Stimulated activated CD8-positive, alpha-beta memory T cell treated with anti-CD3 and anti-CD28 coated beads, Interleukin-15, amount 100 ng/mL, for 48 hours (primary cell): Measurements from ENCODE around the gene CH25H.
A peak's percentile ranks its signal among the peaks of the same experiment; 100 is the strongest.

Experiments
- DNase-seq, 2 donors: peaks; one replicate each; pipeline ENCODE4 v3.0.0-alpha.2; 2020; ENCODE audit warnings: low read depth in 2 of 2

The CH25H gene

GRCh38 chr10:89228962-89229361 is 21.8 kb upstream of the CH25H start:
- no peak for DNase-seq

GRCh38 chr10:89228146-89228545 is 21.0 kb upstream of the CH25H start:
- no peak for DNase-seq

GRCh38 chr10:89226891-89227290 is 19.8 kb upstream of the CH25H start:
- no peak for DNase-seq

GRCh38 chr10:89224739-89225443 is 17.8 kb upstream of the CH25H start:
- no peak for DNase-seq

GRCh38 chr10:89221919-89222318 is 14.8 kb upstream of the CH25H start:
- DNase-seq: no peak

GRCh38 chr10:89219513-89220218 is 12.5 kb upstream of the CH25H start:
- DNase-seq: no peak

- DNase-seq: peak in 1 of 2 donors; percentile 12
Observed at GRCh38 chr10:89217057-89217990, 10.2 kb upstream of the CH25H start.

- DNase-seq: no peak
Observed at GRCh38 chr10:89216056-89216455, 8.9 kb upstream of the CH25H start.

- DNase-seq: no peak
Observed at GRCh38 chr10:89215511-89215910, 8.4 kb upstream of the CH25H start.

GRCh38 chr10:89214566-89215165 is 7.5 kb upstream of the CH25H start:
- DNase-seq: no peak

GRCh38 chr10:89213191-89213808 is 6.2 kb upstream of the CH25H start:
- DNase-seq: no peak

- DNase-seq: no peak
Observed at GRCh38 chr10:89210794-89211425, 3.8 kb upstream of the CH25H start.

GRCh38 chr10:89209718-89210117 is 2.6 kb upstream of the CH25H start:
- no peak for DNase-seq

GRCh38 chr10:89207801-89208551 is 859 bp upstream of the CH25H start:
- DNase-seq: no peak

- no peak for DNase-seq
Observed at GRCh38 chr10:89206402-89207180, 526 bp downstream of the CH25H start.

- DNase-seq: no peak
Observed at GRCh38 chr10:89204621-89205185, 2.4 kb downstream of the CH25H start.

GRCh38 chr10:89203237-89203636 is 3.9 kb downstream of the CH25H start:
- no peak for DNase-seq

- no peak for DNase-seq
Observed at GRCh38 chr10:89202033-89202425, 5.1 kb downstream of the CH25H start.
